Hepatic stellate cell (primary cell): ENCODE data around the gene SCUBE1.

Experiments
- DNase-seq: peaks from one replicate; pipeline ENCODE4 v3.0.0; 2011; ENCODE audit warnings: low spot score

Gene SCUBE1

GRCh38 chr22:43173976-43174720, 169.0 kb downstream of the SCUBE1 start:
- no peak for DNase-seq

- DNase-seq = no peak
These were observed 169.6 kb downstream of the SCUBE1 start for GRCh38 chr22:43173566-43173965.

- DNase-seq = no peak
These were observed 171.0 kb downstream of the SCUBE1 start for GRCh38 chr22:43172191-43172590.

DNA sequence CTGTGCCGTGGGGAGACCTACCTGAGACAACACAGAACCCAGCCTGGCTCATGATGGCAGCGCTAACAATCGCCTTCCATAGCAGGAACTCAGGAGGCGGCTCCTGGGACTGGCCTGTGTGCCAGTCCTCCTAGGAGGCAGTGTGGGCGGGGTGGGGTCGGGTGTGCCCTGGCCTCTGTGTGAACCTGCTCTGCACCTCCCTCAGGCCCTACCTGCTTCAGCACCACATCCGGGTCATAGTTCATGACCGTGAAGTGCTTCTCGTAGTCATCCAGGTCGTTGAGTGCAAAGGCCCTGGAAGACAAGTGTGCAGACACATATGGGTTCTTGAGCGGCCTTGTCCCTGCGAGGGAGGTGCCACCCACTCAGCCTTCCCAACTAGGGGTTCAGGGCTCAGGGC, 171.6 kb downstream of the SCUBE1 start:
- DNase-seq = no peak

DNA sequence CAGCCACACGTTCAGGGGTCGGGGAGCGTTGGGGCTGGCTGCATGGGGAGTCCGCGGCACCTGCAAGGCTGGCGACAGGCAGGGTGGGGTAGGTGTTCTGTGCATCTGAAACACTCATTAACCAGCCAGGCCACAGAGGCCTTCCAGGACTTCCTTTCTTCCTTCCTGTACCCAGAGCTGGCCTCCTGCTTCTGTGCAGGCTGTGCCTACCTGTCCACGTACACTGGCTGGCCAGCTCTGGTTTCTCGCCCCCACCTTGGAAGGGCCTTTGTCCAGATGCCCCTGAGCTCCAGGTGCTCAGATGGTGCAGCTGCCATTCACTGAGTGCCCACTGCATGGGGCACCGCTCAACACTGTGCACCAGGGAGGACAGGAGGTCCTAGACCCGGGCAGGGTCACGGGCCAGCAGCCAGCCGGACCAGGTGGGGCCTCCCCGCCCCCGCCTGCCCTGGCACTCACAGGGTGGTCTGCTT, 172.1 kb downstream of the SCUBE1 start:
- no peak for DNase-seq

- no peak for DNase-seq
These were observed 173.1 kb downstream of the SCUBE1 start for GRCh38 chr22:43170131-43170480.

- no peak for DNase-seq
These were observed 173.7 kb downstream of the SCUBE1 start for GRCh38 chr22:43169310-43170130.

DNA sequence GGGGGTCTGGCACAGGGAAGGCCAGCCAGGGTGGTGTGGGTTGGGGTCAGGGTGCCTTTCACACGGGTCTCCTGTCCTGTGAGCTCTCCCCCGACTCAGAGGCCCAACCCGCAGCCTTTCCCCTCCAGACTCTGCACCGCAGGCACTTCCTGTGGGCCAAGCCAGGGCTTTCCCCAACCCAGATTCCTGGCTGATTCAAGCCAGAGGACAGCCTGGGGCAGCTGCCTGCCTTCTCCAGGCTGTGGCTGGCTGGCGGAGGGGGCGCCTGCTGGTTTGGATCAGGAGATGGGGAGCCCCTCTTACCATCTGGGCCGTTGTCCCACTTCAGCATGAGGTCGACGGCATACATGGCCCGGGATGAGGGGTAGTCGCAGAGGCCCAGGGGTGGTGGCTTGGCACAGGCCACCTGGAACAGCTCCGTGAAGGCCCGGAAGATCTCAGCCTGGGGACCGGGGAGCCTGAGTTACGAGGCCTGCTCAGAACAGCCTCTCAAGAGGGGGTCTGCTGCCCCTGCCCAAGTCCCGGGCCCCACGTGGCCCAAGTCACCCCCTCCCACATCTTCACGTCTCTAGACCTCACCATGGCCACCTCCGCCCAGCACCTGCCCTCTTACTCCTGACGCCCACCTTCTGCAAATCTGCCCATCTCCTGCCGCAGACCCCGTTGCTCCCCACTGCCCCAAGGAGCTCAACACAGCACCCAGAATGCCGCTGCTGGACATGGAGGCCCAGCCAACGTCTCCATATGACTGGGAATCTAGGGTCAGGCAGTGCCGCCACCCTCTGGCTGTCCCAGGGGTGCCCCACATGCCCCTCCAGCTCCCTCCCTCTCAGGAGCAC, 174.5 kb downstream of the SCUBE1 start:
- peak; percentile 55 for DNase-seq

DNA sequence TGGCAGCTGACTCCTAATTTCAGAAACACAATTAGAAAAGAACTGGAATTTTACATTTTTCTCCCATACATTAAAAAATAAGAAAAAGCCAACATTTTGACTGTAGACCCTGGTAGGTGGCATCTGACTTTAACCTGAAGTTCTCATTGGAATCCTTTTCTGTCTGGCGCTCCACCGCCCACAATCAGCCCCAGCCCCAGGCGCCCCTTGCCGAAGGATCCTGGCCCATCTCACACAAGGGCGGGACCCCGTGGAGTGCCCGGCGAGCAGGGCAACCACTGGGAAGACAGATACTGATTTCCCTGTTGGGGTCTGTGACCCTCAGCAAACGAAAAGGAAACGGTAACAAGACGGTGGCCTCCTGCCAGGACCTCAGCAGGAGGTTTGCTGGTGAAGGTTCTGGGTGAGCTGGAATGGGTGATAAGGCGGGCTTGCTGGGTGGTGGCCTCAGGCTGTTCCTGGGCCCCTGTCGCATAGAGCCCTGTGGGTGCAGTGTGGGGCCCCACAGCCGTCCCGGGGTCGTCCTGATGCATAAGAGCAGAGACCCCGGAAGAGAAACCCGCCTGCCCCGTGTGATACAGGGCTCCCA, 176.1 kb downstream of the SCUBE1 start:
- DNase-seq = no peak

DNA sequence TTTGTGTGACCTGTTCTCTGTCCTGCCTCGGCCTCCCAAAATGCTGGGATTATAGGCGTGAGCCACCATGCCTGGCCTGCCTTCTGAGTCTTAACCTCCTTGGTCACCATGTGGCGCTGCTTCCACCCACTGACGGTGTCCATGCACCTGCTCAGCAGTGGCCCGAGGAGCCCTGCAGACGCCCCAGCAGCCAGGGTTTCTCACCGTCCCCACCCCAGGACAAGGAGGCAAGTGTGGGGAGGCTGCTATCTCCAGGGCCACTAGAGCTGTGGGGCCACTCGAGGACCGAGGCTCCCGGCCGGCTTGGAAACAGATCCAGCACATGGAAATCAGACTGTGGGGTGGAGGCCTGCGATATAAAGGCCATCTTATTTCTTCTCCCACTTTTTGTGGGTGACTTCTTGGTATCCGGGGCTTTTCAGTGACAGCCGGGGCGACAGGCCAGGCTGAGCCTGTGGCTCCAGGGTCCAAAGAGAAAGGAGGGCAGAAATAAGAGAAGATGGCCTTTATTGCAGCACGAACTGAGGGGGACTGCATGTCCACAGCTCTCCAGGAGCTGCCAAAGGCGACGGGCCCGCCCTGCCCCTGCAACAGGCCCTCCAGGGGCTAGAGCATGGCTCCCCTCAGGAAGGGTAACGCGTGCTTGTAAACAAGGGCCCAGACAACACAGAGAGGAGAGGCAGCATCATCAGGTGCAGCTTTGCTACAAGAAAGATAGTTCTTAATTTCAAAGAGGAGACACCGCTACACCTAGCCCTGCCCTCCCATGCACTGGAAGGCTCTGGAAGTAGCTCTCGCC, 176.8 kb downstream of the SCUBE1 start:
- no peak for DNase-seq

GRCh38 chr22:43164636-43165035, 178.5 kb downstream of the SCUBE1 start:
- DNase-seq = no peak

- no peak for DNase-seq
These were observed 179.9 kb downstream of the SCUBE1 start for GRCh38 chr22:43163241-43163795.

GRCh38 chr22:43162412-43163150, 180.6 kb downstream of the SCUBE1 start:
- no peak for DNase-seq

DNA sequence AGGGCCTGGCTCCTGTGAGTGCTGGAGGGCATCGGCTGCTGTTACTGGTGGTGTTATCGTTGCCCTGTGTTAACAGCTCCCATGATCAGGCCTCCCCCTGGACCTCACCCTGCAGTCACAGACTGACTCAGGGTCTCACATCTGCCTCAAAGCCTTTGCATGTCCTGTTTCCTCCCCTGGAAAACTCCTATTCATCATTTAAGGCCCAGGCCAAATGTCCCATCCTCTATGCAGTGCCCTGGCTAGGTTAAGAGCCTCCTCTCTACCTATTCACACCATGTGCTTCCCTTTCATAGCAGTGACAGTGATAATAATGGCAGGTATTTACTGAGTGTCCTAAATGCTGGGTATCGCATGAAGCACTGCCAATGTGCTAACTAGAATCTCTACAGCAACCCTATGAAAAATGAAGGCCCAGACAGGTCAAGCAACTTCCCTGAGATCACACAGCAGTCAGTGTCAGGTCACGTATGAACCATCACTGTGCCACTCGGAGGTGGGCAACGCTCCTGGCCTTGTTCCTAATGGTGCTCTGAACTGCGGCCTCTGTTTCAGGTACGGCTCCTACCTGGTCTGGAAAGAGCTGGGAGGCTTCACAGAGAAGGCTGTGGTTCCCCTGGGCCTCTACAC, 182.6 kb downstream of the SCUBE1 start:
- no peak for DNase-seq

DNA sequence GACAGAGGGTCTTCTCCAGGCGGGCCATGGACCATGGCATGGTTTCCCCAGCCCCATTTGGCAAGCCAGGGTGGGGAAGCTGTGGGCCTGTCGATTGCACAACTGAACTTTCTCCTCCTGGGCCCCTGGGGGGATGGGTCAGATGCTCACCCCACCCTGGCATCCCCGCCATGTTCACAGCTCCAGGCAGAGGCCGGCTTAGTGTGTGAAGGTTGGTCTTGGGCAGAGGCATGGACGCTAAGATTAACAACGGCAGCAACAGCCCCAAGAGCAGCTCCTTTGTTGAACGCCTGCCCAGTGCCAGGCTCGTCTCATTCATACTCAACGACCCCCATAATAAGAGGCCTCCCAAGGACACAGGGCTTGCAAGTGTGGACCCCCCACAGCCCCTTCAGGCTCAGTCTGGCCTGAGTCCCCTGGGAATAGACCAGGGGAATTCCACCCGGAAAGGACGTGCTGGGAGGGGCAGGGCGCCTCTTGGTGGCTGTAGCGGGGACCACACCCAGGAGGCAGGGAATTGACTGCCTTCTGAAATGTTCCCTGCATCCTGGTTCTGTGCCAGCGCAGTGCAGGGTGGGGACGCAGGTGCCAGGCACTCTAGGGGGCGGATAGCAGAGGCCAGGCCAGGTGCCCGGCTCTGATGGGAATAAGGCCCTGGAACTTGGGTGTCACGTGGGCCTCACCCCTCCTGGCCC, 183.5 kb downstream of the SCUBE1 start:
- no peak for DNase-seq

DNA sequence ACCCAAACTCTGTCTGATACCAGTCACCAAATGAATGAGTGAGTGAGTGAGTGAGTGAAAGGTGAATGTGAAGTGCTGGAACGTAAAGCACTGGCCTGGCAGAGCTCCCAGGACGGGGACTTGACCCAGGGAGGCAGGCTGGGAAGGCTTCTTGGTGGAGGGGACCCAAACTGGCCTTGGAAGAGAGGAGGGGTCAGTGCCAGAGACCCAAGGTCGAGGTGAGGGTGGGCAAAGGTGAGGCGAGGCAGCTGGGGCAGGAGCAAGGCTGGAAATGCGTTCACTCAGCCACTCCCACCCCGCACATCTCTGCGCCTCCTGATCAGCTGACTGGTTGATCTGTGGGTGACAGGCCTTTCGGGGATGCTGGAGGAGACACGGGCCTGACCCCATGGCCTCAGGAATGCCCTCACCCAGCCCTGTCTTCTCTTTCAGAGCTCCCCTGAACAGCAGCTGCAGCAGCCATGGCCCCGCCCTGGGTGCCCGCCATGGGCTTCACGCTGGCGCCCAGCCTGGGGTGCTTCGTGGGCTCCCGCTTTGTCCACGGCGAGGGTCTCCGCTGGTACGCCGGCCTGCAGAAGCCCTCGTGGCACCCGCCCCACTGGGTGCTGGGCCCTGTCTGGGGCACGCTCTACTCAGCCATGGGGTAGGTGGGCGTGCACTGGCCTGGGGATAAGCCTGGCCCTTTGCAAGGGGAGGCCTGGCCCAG, 184.2 kb downstream of the SCUBE1 start:
- no peak for DNase-seq

DNA sequence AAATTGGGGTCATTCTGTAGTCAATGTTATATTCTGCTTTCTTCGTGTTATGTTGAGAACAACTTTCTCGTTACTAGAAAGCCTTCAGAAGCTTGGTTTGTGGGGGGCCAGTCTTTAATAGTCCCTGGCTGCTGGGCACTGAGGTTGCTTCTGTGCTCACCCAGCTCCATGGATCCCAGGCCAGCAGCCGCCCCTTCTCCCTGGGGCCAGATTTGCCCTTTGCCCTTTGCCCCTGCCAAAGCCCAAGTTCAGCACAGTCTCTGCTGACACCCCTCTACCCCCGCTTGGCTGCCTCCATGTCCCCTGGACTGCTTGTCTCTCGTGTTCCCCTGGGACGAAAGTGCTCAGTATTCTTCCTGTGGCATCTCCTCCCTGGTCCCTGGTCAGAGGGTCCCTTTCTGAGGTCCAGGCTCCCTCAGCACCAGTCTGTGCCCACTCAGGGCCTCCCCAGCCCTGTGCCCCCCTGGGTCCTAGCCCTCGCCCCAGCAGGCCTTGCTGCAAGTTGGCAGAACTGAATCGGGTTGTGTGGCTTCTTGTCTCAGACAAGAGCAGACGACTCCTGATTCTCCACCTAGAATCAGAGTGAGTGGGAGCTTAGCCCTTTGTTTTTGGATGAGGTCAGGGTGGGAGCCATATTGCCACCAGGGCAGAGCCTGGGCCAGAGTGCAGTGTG, 185.2 kb downstream of the SCUBE1 start:
- no peak for DNase-seq

DNA sequence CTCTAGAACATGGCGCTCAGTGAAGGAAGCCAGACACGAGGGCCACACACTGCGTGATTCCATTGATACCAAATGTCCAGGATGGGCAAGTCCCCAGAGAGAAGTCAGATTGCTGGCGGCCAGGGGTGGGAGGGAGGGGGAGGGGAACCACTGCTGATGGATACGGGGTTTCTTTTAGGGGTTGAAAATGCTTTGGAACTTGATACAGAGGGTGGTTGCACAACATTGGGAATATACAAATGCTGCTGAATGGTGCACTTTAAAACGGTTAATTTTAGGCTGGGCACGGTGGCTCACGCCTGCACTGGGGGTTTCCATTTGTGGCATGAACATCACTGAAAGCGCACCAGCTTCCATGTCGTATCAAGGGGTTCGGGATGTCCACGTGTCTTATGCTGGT, 186.8 kb downstream of the SCUBE1 start:
- no peak for DNase-seq
